ENCODE results near the gene SMCO2.

GRCh38 chr12:27506645-27507189 lies 60.2 kb downstream of the SMCO2 start:
- TF ChIP-seq TAF1 (IDR thresholded peaks at IDR 0.05; ENCODE audit: borderline replicate concordance, insufficient read depth, low read length), result no peak
- no peak for TF ChIP-seq FOXP2 (optimal IDR thresholded peaks at IDR 0.05; ENCODE audit: borderline replicate concordance, extremely low read depth, extremely low read length, insufficient read depth)
- TF ChIP-seq SIN3A (IDR thresholded peaks at IDR 0.05; ENCODE audit: borderline replicate concordance, insufficient read depth, low read length), result no peak
